NCI-H345 (cell line): ENCODE measurements around the gene NCAM1.

Source experiments
- DNase-seq: peaks from one replicate; lab custom pipeline; 2025; lab: John Stamatoyannopoulos, UW

Gene NCAM1

DNA sequence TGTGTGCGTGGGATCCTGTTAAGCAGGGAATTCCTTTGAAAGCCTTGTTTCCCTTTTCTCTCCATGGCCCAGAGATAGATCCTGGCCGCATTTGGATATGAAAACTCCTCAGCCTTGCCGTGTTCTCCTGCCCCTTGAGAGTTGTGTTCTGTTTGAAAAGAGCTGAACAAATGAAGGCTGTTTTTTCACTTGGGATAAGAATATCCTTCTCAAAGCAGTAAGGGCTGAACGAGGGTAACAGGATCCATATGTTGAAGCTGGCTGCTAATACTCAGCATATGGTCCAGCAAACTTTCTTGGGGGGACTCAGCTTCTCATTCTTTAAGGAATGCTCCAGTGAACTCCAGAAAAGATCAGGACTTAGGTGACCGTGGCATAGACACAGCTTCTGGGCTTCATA, 238.6 kb downstream of the NCAM1 start:
- DNase-seq: no peak

DNA sequence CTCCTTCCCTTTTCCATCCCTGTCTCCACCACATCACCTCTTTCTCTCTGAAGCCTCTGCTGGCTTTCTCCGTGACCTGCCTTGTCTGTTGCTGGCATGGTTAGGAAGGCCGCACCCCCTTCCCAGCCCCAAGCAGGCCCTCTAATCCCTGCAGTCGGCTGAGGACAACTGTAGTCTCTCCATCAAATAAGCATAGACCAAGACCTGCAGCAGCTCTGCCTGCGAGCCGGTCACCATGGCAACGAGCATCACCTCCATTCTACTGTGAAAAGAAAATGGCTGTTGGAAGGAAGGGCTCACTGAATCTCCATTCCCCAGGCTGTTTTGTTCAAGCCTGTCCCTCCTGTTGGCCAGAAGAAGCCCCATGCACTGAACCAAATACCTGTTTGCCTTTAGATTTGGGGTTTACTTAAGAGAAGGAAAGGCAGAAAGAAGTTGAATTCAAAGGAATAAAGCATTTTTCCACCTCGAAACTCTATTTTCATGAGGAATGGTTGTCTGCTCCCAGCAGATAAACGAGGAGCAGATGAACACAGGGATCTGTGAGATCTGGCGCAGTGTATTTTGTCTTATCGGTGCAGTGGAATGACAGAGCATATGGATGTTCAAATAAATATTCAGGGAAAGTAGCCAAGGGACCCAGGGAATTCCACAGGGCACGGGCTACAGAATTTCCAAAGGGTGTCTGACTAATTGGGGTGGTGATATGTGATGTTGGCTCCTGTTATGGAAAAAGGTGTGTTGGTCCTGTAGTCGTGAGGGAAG, 240.0 kb downstream of the NCAM1 start:
- no peak for DNase-seq

DNA sequence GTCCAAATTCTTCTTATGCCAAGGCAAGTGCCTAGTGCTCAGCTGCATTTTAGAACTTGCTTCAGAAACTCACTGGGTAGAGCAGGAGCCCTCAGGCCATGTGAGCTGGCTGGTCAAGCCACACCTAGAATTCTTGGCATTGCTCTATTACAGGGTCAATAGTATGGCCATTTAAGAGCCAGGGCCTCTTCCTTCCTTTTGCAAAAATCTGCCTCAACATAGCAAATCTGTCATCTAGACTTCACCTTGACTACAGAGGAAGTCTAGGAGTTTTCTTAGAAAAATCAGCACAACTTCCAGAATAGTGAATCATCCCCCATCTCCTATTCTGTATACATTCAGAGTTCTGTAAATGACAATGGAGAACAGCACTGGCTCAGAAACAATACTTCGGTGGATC, 241.2 kb downstream of the NCAM1 start:
- no peak for DNase-seq

DNA sequence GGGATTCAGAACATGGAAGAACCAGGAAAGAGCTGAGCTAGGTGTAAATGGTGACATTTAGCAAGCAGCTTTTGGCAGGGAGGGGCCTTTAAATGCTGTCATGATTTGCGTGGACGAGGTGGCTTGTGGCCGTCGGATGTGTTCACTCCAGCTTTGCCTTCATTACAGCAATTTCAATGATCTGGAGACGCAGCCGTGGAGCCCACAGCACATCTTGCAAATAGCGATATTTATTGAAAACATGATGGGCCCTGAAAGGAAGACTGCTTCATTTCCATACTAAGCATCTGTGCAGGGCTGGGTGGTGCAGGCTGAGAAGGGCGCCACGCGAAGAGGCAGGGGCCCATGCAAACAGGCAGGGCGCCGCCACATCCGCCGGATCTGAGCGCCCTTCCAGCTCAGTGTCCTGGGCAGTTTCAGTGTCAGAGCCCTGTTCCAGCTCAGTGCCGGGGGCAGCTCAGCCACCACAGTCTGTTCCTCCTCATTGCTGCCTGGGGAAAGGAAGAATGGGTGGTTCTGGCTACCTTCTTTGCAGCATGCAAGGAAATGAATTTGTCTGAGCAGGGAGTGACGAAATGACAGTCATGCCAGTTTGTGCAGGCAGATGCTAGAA, 242.0 kb downstream of the NCAM1 start:
- DNase-seq: no peak

DNA sequence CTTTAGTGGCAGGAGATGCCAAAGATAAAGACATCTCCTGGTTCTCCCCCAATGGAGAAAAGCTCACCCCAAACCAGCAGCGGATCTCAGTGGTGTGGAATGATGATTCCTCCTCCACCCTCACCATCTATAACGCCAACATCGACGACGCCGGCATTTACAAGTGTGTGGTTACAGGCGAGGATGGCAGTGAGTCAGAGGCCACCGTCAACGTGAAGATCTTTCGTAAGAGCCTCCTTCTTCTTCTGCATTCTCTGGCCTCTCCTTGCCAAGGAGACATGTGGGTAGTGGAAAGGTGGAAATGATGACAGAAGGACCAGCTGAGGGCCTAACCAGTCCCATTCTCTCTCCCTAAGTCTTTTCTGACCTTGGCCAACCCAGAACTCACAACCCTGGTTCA, 243.1 kb downstream of the NCAM1 start:
- no peak for DNase-seq

DNA sequence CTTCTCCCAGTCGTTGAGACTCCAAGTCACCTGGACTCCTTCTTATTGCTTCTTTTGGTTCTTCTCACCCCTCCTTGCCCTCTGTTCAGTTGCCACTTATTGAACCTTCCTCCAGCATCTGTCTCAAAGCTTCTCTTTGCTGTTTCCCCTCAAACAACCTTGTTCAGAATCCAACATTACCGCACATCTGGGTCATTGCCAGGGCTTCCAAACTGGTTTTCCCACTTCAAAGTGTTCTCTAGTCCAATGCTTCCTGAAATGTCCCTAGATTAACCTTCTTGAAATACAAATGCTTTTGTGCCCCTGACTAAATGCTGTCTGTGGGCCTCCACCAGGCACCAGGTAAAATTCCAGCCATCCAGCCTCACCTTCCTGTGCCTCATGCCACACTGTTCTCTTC, 252.3 kb downstream of the NCAM1 start:
- DNase-seq: no peak

DNA sequence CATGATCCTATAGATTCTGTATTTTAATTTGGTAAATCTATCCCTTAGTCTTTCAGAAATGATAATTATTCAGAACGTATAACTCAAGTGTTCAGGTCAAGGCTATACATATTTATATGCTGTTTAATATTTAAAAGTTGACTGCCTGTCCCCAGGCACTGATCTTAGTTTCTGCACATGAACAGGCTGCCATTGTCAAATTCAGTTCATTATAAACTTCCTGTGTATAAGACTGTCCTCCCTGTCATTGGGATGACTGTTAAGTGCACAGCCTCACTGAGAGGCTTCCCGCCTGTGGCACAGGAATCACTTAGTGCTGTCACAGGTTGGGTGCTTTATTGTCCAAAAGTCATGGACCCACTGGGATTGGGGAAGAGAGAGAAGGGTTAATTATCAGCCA, 261.0 kb downstream of the NCAM1 start:
- no peak for DNase-seq

DNA sequence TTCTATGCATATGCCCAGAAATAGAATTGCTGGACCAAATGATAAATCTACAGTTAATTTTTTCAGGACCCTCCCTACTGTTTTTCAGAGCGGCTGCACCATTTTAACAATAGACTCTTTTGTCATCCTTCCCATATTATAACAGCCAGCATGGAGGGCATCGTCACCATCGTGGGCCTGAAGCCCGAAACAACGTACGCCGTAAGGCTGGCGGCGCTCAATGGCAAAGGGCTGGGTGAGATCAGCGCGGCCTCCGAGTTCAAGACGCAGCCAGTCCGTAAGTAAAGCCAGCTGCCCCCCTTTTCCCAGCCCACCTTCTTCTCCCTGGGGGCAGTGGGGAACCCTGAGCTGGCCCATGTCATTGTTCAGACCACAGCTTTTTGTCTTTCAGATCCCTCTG, 273.7 kb downstream of the NCAM1 start:
- DNase-seq: no peak

DNA sequence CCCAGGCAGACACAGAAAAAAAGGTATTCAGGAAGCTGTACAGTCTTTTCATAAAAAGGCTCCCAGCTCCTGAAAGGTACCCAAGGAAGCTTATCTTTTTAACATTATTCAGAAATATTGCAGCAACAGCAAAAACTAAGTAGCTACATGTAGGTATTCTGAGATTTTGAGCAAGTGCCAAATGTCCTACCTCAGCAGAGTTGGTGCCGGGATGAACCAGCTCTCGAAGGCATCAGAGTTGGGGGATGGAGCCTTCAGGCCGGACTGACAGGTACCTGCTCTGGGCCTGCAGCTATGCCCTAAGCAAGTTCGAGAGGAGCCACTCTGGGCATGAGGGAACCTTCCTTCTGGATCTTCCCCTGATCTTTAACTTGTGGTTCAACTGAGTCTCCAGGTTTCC, 276.0 kb downstream of the NCAM1 start:
- DNase-seq: no peak

DNA sequence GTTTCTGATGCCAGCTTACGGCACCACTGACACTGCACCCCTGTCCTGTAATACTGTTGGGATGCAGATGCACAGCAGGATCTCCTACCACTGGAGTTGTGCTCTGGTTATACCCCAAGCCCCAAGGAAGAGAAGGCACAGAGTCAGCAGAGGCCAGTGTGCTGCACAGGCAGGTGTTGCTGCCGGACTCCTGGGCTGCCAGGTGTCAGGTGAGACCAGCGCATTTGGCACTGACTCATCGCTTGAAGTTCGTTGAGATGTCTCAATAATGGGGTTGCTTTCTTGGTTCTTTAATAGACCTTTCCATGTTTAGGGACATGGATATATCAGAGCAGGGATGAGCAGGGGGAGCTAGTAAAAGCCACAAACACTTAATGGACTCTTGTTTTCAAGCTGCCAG, 277.5 kb downstream of the NCAM1 start:
- DNase-seq: no peak

DNA sequence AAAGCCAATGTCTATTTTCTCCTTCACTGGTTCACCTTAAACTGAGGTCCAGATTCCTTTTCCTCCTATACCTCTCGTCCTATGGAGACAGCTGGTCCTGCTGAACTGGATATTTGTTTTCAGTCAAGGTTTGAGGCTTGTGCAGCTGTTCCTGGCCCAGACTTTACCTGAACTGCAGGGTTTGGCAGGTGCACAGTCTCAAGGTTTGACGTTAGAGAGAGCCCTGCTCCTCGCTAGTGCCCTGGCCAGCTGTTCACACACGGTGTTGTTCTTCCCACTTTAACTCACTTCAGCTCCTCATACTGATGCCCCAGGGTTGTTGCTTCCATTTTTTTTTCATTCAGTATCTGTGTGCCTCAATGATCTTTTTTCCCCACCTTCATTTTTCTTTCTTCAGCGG, 279.2 kb downstream of the NCAM1 start:
- peak; percentile 56 for DNase-seq

DNA sequence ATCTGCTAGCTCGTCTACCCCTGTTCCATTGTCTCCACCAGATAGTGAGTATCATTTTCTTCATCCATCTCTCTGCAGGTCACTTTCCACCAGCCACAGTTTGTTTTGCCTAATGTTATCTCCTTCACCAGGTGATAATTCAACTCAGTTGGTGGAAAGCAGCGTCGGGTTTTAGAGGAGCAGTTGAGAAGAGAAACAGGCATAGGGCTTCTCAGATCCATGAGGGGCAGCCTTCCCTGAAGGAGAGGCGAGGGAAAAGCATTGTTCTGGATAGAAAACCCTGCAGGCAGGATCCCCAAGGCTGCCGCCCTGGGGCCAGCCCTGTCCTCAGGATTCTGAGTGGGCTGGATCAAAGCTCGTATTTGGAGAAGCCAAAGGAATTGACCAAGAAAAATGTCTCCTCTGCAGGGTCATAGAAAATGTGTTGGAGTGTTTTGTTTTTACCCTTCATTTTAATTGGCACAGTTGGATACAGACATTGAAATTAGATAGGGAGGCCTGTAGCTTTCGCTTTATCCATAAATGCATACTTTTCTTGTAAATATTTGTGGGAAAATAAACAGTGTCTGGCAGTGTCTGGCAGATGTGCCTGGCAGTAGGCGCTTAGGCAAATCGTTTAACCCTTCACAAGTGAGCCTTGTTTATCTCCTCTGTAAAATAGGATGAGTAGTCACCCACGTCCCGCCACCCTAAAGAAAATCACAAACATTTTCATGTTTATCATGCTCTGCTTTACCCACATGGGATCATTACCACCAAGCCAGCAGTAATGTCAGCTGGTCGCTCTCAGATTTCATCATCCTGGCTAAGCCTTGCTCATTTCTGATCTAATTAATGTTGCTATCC, 279.8 kb downstream of the NCAM1 start:
- DNase-seq: no peak

DNA sequence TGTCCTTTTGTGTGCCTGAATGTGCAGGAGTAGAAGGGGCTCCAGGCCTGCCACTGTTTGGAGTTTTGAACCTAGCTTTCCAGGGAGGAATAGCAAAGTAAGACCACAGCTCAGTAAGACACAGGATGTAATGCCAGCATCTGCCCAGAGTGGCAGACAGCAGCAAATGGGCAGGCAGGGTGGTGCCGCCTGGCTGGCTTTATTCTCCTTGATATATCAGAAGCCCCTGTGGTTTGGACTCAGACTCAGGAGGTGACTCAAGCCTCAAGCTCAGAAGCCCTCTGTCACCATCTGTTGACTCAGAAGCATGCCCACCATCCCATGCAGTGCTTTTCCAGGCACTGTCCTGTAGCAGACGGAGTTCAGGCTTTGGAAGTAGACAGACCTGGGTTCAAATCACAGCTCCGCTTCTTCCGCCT, 280.4 kb downstream of the NCAM1 start:
- no peak for DNase-seq

DNA sequence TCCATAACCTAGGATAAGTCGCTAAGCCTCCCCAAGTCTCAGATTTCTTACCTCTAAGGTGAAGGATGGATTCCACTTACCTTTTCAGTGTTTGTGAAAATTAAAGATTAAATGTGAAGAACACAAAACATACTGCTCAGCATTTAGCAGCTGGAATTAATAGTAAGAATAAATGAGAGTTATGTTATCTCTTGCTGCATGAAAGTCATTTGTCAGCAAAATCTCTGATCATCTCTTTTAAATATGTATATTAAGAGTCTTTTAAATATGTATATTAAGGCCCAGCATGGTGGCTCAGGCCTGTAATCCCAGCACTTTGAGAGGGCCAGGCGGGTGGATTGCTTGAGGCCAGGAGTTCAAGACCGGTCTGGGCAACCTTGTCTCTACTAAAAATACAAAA, 280.8 kb downstream of the NCAM1 start:
- no peak for DNase-seq

DNA sequence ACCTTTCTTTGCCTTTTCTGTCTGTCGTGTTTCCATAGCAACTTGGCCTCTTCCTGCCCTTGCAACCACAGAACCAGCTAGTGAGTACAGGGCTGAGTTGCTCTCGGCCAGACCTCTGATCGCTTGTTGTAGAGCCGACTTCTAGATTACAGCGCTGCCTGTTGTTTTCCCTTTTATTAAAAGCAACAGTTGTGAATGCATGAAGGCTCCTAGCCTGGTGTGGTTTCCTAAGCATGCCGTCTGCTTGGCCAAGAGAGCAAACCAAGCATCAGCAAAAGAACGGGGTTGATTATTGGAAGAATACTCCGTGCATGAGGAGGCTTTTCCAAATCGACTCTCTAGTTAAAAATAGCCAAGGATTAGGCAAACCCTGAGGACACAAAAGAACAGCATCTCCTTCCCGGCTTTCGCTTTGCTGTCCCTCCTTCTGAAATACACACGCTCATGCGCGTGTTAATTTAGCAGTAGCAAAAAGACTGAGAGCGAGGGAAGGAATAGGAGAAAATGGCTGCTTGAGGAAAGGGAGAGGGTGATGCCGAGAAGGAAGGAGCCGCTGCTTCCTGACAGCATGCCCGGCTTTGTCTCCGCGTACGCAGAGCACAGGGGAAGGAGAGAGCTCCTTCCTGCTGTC, 281.7 kb downstream of the NCAM1 start:
- DNase-seq: no peak

DNA sequence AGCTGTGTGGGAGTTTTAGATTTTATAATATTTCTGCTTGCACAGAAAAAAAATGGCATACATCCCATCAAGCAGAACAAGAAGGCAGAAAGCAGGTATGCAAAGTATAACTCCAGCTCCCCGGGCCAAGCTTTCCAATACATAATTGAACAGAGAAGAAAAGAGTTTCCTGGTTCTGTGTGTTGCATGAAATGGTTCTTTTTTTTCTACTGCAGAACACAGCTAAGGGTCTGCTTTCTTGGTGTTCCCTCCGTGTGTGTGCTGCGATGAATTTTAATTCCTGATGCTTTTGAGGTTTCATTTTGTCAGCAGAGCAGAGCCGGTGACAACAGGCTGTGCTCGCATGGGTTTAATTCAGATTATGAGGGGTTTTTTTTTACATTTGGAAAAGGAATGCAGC, 282.5 kb downstream of the NCAM1 start:
- no peak for DNase-seq

DNA sequence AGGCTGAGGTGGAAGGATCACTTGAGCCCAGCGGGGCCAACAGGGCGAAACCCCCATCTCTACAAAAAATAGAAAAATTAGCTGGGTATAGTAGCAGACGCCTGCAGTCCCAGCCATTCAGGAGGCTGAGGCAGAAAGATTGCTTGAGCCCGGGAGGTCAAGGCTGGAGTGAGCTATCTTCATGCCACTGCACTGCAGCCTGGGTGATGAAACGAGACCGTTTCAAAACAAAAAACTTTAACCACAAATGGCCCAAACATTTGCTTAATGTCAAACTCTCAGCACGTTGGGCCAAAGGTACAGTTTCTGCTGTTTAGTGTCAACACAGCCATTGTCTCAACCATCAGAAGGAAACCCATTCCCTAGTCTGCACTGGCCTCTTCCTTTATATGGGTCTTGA, 284.0 kb downstream of the NCAM1 start:
- no peak for DNase-seq

DNA sequence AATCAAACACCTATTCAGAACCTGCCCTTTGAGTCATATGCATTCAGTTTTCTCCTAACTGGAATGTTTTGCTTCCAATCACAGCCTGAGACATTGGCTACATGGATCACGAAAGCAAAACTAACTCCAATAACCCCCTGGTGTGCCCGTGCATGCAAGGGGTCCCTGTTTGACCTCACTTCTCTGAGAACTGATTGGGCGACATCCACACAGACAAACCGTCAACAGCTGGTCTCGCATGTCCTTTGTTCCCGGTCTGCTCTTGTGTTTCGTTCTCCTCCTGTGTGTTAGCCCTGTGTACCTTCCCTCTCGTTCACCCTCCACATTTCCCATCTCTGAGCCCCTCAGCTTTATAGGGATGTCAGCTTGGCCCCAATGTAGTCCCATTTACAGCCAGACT, 286.0 kb downstream of the NCAM1 start:
- DNase-seq: no peak

DNA sequence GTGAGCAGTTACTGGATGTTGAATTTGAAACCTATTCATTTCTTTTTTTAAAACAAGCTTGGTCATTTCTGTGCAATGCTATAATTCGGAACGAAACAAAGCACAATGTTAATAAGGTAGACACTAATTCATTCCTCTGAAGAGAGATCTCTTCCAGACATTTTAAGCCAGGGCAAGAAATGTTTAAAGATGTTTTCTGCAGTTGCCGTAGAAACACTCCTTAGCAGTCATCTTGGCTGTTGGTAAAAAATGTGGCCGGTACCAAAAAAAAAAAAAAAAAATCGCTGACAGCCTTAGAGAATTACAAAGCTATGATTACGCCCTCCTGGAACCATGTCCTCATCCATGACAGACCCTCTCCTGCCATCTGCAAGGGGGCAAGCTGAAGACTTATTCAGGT, 286.7 kb downstream of the NCAM1 start:
- DNase-seq: no peak

DNA sequence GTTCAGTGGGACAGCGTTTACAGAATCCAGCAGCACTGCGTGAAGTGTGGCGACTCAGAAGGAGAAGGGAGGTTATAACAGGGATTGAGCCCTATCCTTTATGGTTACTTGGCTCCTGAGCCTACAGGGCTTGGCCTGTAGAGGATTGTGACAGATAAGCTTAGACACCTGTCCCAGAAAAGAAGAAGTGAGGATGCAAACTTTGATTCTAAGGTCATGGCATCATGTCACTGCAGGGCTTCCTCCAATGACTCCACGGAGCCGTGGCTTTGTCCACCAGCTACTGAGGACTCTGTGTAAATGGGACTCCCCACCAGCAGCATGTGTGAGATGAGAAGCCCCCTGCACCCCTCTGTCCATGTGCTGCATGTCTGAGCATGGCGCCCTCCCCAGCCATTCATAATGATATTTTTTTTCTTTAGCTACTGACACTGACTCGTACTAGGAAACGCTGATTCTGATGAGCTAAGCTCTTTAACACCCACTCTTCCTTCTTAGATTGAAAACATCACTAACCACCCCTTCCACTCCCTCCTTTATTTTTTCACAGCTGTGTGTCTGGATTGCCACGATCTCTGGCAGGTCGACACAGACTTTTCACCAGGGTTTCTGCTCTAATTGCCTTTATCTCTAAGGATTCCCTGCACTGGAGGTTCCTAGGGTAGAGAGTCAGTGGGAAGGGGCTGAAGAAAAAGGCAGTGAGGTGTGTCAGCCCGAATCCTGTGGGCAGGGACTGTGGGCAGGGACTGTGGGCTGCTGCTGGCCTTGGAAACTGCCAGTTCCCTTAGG, 287.7 kb downstream of the NCAM1 start:
- no peak for DNase-seq

DNA sequence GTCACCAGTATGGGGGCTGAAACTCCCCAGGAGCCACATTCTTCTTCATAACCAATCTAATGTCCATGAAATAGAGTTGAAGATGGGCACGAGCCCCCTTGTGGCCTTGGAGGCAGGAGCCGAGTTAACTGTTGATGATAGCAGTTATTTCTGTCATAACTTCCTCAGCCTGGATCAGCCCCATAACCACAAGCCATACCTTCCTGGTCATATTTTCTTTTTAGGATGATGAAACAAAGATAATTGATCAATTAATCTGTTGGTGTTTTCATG, 288.2 kb downstream of the NCAM1 start:
- no peak for DNase-seq

DNA sequence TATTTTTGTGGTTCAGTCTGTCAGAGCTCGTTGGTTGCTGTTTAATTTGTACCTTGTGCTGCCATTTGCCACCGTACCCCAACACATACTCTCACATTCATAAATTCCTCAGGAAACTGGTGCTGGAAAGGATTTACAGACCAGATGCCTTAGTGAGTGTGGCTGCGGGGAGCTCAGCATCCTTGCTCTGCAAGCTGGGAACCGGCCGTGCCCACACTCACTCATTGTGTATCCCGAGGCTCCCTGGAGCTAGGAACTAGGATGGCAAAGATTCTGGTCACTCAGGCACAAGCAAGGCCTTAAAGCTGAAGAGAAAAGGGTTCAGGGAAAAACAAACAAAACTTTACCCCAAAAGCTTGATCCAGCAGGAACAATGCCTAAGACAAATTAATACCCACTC, 288.6 kb downstream of the NCAM1 start:
- no peak for DNase-seq
